Nucleus accumbens (tissue), 56 donors: ENCODE results near the gene TMEM18.

ENCODE experiments used
- DNase-seq, 56 donors: peaks; one replicate each; lab custom pipeline; 2025; lab: John Stamatoyannopoulos, UW

Gene TMEM18

GRCh38 chr2:623130-623922, 53.9 kb downstream of the TMEM18 start:
- no peak for DNase-seq

- DNase-seq, result no peak
Measured at GRCh38 chr2:622357-622756, 54.8 kb downstream of the TMEM18 start.

- no peak for DNase-seq
Measured at GRCh38 chr2:621303-622099, 55.7 kb downstream of the TMEM18 start.

DNA sequence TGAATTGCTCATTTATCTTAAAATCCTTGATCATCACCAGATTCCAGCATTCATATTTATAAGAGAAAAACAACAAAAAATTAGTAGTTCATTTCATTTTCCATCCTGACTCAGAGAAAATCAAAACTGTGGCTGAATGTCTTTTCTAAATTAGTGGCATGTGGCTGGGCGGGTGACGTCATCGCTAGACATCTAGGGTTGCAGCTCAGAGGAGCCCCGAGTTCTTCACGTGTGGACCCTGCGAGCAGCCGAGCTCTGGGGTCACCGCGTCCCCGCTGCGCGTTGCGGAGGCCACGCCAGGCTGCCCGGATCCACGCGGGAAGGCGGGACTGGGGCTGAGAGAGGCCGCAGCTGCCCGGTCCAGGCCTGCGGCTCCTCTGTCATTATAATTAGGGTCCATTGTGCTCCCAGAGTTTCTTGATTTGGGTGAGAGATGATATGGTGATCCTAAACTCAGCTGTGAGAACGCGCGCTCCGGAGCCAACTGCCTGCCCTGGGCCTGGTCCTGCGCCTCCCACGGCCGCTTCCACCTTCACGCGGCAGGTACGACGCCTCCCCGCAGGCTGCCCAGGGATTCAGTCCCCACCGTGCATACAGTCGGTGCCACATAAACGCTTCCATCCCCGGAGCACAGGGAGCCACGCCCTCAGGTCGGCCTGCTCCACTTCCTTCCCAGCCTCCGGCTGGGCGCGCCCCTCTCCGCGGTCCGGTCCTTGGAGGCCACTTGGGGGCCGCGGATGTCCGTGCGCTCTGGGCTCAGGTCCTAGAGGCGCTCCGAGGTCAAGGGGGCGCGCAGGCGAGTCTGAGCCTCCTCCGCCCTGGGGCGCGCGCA, 56.5 kb downstream of the TMEM18 start:
- DNase-seq, result no peak

DNA sequence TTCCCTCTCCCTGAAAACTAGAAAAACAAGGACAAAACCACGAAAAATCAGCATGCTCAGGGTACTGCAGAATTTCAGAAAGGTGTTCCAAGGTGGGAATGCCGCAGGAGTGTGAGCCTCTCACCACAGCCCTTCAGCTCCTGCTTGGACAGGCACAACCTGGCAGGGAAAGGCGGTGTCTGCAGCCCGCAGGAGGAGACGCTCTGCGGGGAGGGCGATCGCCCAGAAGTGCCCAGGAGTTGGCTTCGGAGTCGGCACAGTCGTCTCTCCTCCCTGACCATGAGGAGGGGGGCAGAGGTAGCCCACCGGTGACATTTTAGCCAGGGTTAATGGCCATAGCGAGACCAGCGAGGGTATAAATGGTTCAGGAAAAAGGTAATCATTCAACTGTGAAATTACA, 57.2 kb downstream of the TMEM18 start:
- DNase-seq, result no peak

- DNase-seq, result no peak
Measured at GRCh38 chr2:618422-618990, 58.7 kb downstream of the TMEM18 start.

GRCh38 chr2:618005-618404, 59.2 kb downstream of the TMEM18 start:
- DNase-seq, result no peak
